Mesodermal cell (in vitro differentiated cells): ENCODE results near the gene CHGA.

Source experiments
- H3K27ac ChIP-seq: 2 replicates; pipeline ENCODE4 v1.7.0; 2013; ENCODE audit warnings: mild to moderate bottlenecking, low read depth, low read length, moderate library complexity; ENCODE audit not compliant: severe bottlenecking
- H3K36me3 ChIP-seq: 2 replicates; pipeline ENCODE4 v1.7.1; 2013; ENCODE audit warnings: mild to moderate bottlenecking, low read length, moderate library complexity; ENCODE audit not compliant: control insufficient read depth, insufficient read depth
- H3K4me1 ChIP-seq: one replicate; pipeline ENCODE4 v1.7.1; 2013; ENCODE audit warnings: mild to moderate bottlenecking, low read length; ENCODE audit not compliant: insufficient read depth, control insufficient read depth, poor library complexity, severe bottlenecking
- H3K4me3 ChIP-seq: 2 replicates; pipeline ENCODE4 v1.7.0; 2013; ENCODE audit warnings: low read length, control low read depth, mild to moderate bottlenecking; ENCODE audit not compliant: insufficient read depth, poor library complexity, severe bottlenecking; ENCODE audit errors: extremely low read depth
- H3K9me3 ChIP-seq: 2 replicates; pipeline ENCODE4 v1.7.1; 2013; ENCODE audit warnings: mild to moderate bottlenecking, low read length, moderate library complexity; ENCODE audit not compliant: control insufficient read depth
- WGBS, 2 experiments: methylation state at CpG; one replicate each; pipeline ENCODE4 v1.1.5; 2013; ENCODE audit warnings: missing lambda C conversion rate in 2 of 2; ENCODE audit not compliant: insufficient coverage in 2 of 2; 5-methylcytosine and 5-hydroxymethylcytosine counted together

Gene CHGA

GRCh38 chr14:92906420-92906819 lies 16.5 kb upstream of the CHGA start:
- no peaks in the 10 kb centered on the region for H3K9me3 ChIP-seq
- H3K27ac ChIP-seq, result no peak overlapping the region
- H3K36me3 ChIP-seq, result no peaks in the 10 kb centered on the region
- H3K4me3 ChIP-seq, result no peak overlapping the region
- 76 to 99% methylated on average over 3 to 5 of the region's 6 CpGs for WGBS, 2 experiments
- H3K4me1 ChIP-seq, result no peaks in the 10 kb centered on the region

- no peaks in the 10 kb centered on the region for H3K9me3 ChIP-seq
- 73 to 77% methylated on average over 5 to 6 of the region's 6 CpGs for WGBS, 2 experiments
- H3K36me3 ChIP-seq, result no peaks in the 10 kb centered on the region
- no peaks in the 10 kb centered on the region for H3K4me1 ChIP-seq
- no peak overlapping the region for H3K4me3 ChIP-seq
- no peak overlapping the region for H3K27ac ChIP-seq
These were observed 16.1 kb upstream of the CHGA start for GRCh38 chr14:92906823-92907222.

- H3K4me1 ChIP-seq, result no peaks in the 10 kb centered on the region
- WGBS, 2 experiments, result 80% methylated on average over 1 of the region's 6 CpGs; no CpG with 5 or more reads in 1 of the 2 experiments
- H3K9me3 ChIP-seq, result no peaks in the 10 kb centered on the region
- no peak overlapping the region for H3K27ac ChIP-seq
- H3K36me3 ChIP-seq, result no peaks in the 10 kb centered on the region
- H3K4me3 ChIP-seq, result no peak overlapping the region
These were observed 15.5 kb upstream of the CHGA start for GRCh38 chr14:92907316-92907911.

GRCh38 chr14:92914087-92914656 lies 8.8 kb upstream of the CHGA start:
- Histone ChIP-seq H3K4me1 (no peaks in the 10 kb centered on the region), H3K9me3 (no peaks in the 10 kb centered on the region), H3K4me3 (no peak overlapping the region), H3K27ac (no peak overlapping the region), H3K36me3 (no peaks in the 10 kb centered on the region)
- WGBS, 2 experiments, result 0% methylated on average over 1 to 6 of the region's 7 CpGs

- Histone ChIP-seq H3K9me3 (no peaks in the 10 kb centered on the region), H3K36me3 (no peaks in the 10 kb centered on the region), H3K4me3 (no peak overlapping the region), H3K4me1 (no peaks in the 10 kb centered on the region), H3K27ac (no peak overlapping the region)
- WGBS, 2 experiments, result 71 to 81% methylated on average over 3 to 4 of the region's 4 CpGs
These were observed 6.7 kb upstream of the CHGA start for GRCh38 chr14:92916201-92916600.

- no peaks in the 10 kb centered on the region for H3K36me3 ChIP-seq
- H3K4me3 ChIP-seq, result no peak overlapping the region
- no peaks in the 10 kb centered on the region for H3K4me1 ChIP-seq
- H3K27ac ChIP-seq, result no peak overlapping the region
- WGBS, 2 experiments, result 69 to 79% methylated on average over 10 to 11 of the region's 14 CpGs
- H3K9me3 ChIP-seq, result no peaks in the 10 kb centered on the region
These were observed 5.7 kb upstream of the CHGA start for GRCh38 chr14:92917041-92917940.

GRCh38 chr14:92917956-92918355 lies 5.0 kb upstream of the CHGA start:
- 74 to 82% methylated on average over 7 of the region's 7 CpGs for WGBS, 2 experiments
- H3K27ac ChIP-seq, result no peak overlapping the region
- H3K4me3 ChIP-seq, result no peak overlapping the region
- no peaks in the 10 kb centered on the region for H3K9me3 ChIP-seq
- no peaks in the 10 kb centered on the region for H3K36me3 ChIP-seq
- H3K4me1 ChIP-seq, result no peaks in the 10 kb centered on the region

GRCh38 chr14:92920001-92920400 lies 2.9 kb upstream of the CHGA start:
- no peak overlapping the region for H3K4me3 ChIP-seq
- H3K27ac ChIP-seq, result no peak overlapping the region
- no peaks in the 10 kb centered on the region for H3K9me3 ChIP-seq
- H3K36me3 ChIP-seq, result no peaks in the 10 kb centered on the region
- WGBS, 2 experiments, result 93 to 95% methylated on average over 15 of the region's 15 CpGs
- no peaks in the 10 kb centered on the region for H3K4me1 ChIP-seq

GRCh38 chr14:92922155-92922735 lies 705 bp upstream of the CHGA start:
- Histone ChIP-seq H3K4me1 (no peaks in the 10 kb centered on the region), H3K36me3 (no peaks in the 10 kb centered on the region), H3K27ac (no peak overlapping the region), H3K4me3 (no peak overlapping the region), H3K9me3 (no peaks in the 10 kb centered on the region)
- 33 to 86% methylated on average over 1 of the region's 4 CpGs for WGBS, 2 experiments

- Histone ChIP-seq H3K4me3 (no peak overlapping the region), H3K9me3 (no peaks in the 10 kb centered on the region), H3K4me1 (no peaks in the 10 kb centered on the region), H3K27ac (no peak overlapping the region), H3K36me3 (no peaks in the 10 kb centered on the region)
- WGBS, 2 experiments, result 55 to 60% methylated on average over 1 to 4 of the region's 8 CpGs
These were observed 774 bp downstream of the CHGA start for GRCh38 chr14:92923744-92924103.
